Colonic mucosa (tissue), 4 donors: ENCODE data around the gene CENPF. TPM values are rescaled to one million over a fixed set of nuclear protein-coding genes. Genes with fewer than 3 reads are reported as not detected.
"Not testable (repeated sequence)": the region's sequence is repeated elsewhere in the genome, so short reads cannot be mapped to it uniquely, and the experiment has no call there.

ENCODE experiments used
- DNase-seq: peaks from one replicate; pipeline ENCODE4 v3.0.0-alpha.2; 2020
- H3K27ac ChIP-seq: fragments of 200-600 bp; one replicate; pipeline ENCODE4 v1.8.0; 2021
- H3K27me3 ChIP-seq: fragments of 200-600 bp; one replicate; pipeline ENCODE4 v1.8.0; 2021
- H3K36me3 ChIP-seq: fragments of 200-600 bp; one replicate; pipeline ENCODE4 v1.8.0; 2021
- H3K4me1 ChIP-seq: fragments of 200-600 bp; one replicate; pipeline ENCODE4 v1.8.0; 2021; ENCODE audit warnings: mild to moderate bottlenecking
- H3K4me3 ChIP-seq: fragments of 200-600 bp; one replicate; pipeline ENCODE4 v1.8.0; 2021
- H3K9ac ChIP-seq, 2 donors: one replicate each; pipeline ENCODE4 v1.7.0; 2013; ENCODE audit warnings: control low read depth in 2 of 2, low read depth in 2 of 2, low read length in 2 of 2
- H3K9me3 ChIP-seq: fragments of 200-600 bp; one replicate; pipeline ENCODE4 v1.8.0; 2021
- CTCF ChIP-seq: fragments of 200-600 bp; IDR thresholded peaks from one replicate; pipeline ENCODE4 v1.8.0; 2022; ENCODE audit warnings: antibody characterized with exemption, mild to moderate bottlenecking
- intact Hi-C: fragments of 100-400 bp; cut with DNase I; formaldehyde crosslinking; loops from one replicate; pipeline ENCODE4 v1.14.1; 2022
- total RNA-seq, 2 donors: library from RNA; stranded (reverse); fragmentation: NEBNext Ultra II Directional in 1 of 2; extraction: Animal tissue kit (Norgen Biotek cat#: 25700) in 1 of 2; gene quantifications; one replicate each; pipeline ENCODE4 v1.2.1, GENCODE V29; 2021
- donor health status: healthy.
- donor health status: DM: no; HTN: no; CAD: no.
- donor health status: DM: no; HTN: no; CAD: no.

The CENPF gene
- total RNA-seq, 2 donors from 2014 or later, result 21.2 to 67.9 TPM

- DNase-seq, result no peak
- H3K9ac ChIP-seq, result no peak overlapping the region
- no peaks in the 10 kb centered on the region for H3K9me3 ChIP-seq
- no peak overlapping the region for H3K4me3 ChIP-seq
- H3K27ac ChIP-seq, result no peak overlapping the region
- no peaks in the 10 kb centered on the region for H3K27me3 ChIP-seq
- intact Hi-C loops, result no loop called here
- no peak for TF ChIP-seq CTCF
- no peaks in the 10 kb centered on the region for H3K36me3 ChIP-seq
- no peaks in the 10 kb centered on the region for H3K4me1 ChIP-seq
Observed at GRCh38 chr1:214609692-214610091, 6.7 kb downstream of the CENPF start.

GRCh38 chr1:214610136-214610535, 7.1 kb downstream of the CENPF start:
- H3K4me1 ChIP-seq, DNase-seq, H3K9ac ChIP-seq, H3K27me3 ChIP-seq, H3K4me3 ChIP-seq, H3K9me3 ChIP-seq, H3K27ac ChIP-seq, intact Hi-C loops, H3K36me3 ChIP-seq: not testable (repeated sequence)

GRCh38 chr1:214615109-214615508, 12.1 kb downstream of the CENPF start:
- H3K9ac ChIP-seq, result no peak overlapping the region
- intact Hi-C loops, result no loop called here
- H3K4me3 ChIP-seq, result no peak overlapping the region
- no peaks in the 10 kb centered on the region for H3K9me3 ChIP-seq
- no peak for DNase-seq
- H3K27me3 ChIP-seq, result no peaks in the 10 kb centered on the region
- no peaks in the 10 kb centered on the region for H3K36me3 ChIP-seq
- no peak overlapping the region for H3K27ac ChIP-seq
- no peak for TF ChIP-seq CTCF
- no peaks in the 10 kb centered on the region for H3K4me1 ChIP-seq

GRCh38 chr1:214615871-214616270, 12.9 kb downstream of the CENPF start:
- intact Hi-C loops, result no loop called here
- H3K9ac ChIP-seq, result no peak overlapping the region
- H3K4me3 ChIP-seq, result no peak overlapping the region
- H3K27me3 ChIP-seq, result no peaks in the 10 kb centered on the region
- H3K27ac ChIP-seq, result no peak overlapping the region
- no peak for TF ChIP-seq CTCF
- H3K9me3 ChIP-seq, result no peaks in the 10 kb centered on the region
- no peaks in the 10 kb centered on the region for H3K36me3 ChIP-seq
- no peak for DNase-seq
- no peaks in the 10 kb centered on the region for H3K4me1 ChIP-seq

- Histone ChIP-seq H3K27me3 (no peaks in the 10 kb centered on the region), H3K9me3 (no peaks in the 10 kb centered on the region), H3K27ac (no peak overlapping the region), H3K36me3 (no peaks in the 10 kb centered on the region), H3K4me1 (no peaks in the 10 kb centered on the region), H3K4me3 (no peak overlapping the region), H3K9ac (no peak overlapping the region)
- intact Hi-C loops, result no loop called here
- no peak for TF ChIP-seq CTCF
- DNase-seq, result no peak
Observed at GRCh38 chr1:214617246-214617645, 14.3 kb downstream of the CENPF start.

- intact Hi-C loops, result no loop called here
- no peak overlapping the region for H3K27ac ChIP-seq
- no peak for TF ChIP-seq CTCF
- no peak overlapping the region for H3K4me3 ChIP-seq
- no peaks in the 10 kb centered on the region for H3K36me3 ChIP-seq
- no peak overlapping the region for H3K9ac ChIP-seq
- H3K9me3 ChIP-seq, result no peaks in the 10 kb centered on the region
- no peak for DNase-seq
- no peaks in the 10 kb centered on the region for H3K4me1 ChIP-seq
- no peaks in the 10 kb centered on the region for H3K27me3 ChIP-seq
Observed at GRCh38 chr1:214617843-214618242, 14.8 kb downstream of the CENPF start.
